ENCODE measurements around the gene NRXN3.

NRXN3 gene

GRCh38 chr14:79369359-79370332 lies 1199.5 kb downstream of the NRXN3 start:
- no peak for TF ChIP-seq CTCF (IDR thresholded peaks at IDR 0.05)
- H3K4me3 ChIP-seq: no peak overlapping the region
- H3K27ac ChIP-seq: no peak overlapping the region
- no peak for DNase-seq (ENCODE audit: low spot score)

GRCh38 chr14:79370969-79371368 lies 1200.8 kb downstream of the NRXN3 start:
- H3K27ac ChIP-seq: no peak overlapping the region
- DNase-seq (ENCODE audit: low spot score): no peak
- no peak overlapping the region for H3K4me3 ChIP-seq
- TF ChIP-seq CTCF (IDR thresholded peaks at IDR 0.05): no peak

GRCh38 chr14:79373451-79373850 lies 1203.3 kb downstream of the NRXN3 start:
- Histone ChIP-seq H3K4me3 (no peak overlapping the region), H3K27ac (no peak overlapping the region)
- no peak for TF ChIP-seq CTCF (IDR thresholded peaks at IDR 0.05)
- DNase-seq (ENCODE audit: low spot score): no peak

- no peak for TF ChIP-seq CTCF (IDR thresholded peaks at IDR 0.05)
- no peak for DNase-seq (ENCODE audit: low spot score)
Observed at GRCh38 chr14:79375356-79375755, 1205.2 kb downstream of the NRXN3 start.

GRCh38 chr14:79376557-79376956 lies 1206.4 kb downstream of the NRXN3 start:
- Histone ChIP-seq H3K4me3 (no peak overlapping the region), H3K27ac (no peak overlapping the region)
- TF ChIP-seq CTCF (IDR thresholded peaks at IDR 0.05): no peak
- no peak for DNase-seq (ENCODE audit: low spot score)

More at GRCh38 chr14:79375356-79375755, 1205.2 kb downstream of the NRXN3 start:
- H3K4me3 ChIP-seq: no peak overlapping the region
- H3K27ac ChIP-seq: no peak overlapping the region

- Histone ChIP-seq H3K27ac (no peak overlapping the region), H3K4me3 (no peak overlapping the region)
- DNase-seq (ENCODE audit: low spot score): no peak
- no peak for TF ChIP-seq CTCF (IDR thresholded peaks at IDR 0.05)
Observed at GRCh38 chr14:79378020-79378419, 1207.8 kb downstream of the NRXN3 start.

- no peak overlapping the region for H3K4me3 ChIP-seq
- DNase-seq (ENCODE audit: low spot score): no peak
- TF ChIP-seq CTCF (IDR thresholded peaks at IDR 0.05): no peak
- no peak overlapping the region for H3K27ac ChIP-seq
Observed at GRCh38 chr14:79379266-79379665, 1209.1 kb downstream of the NRXN3 start.

Measured in coronary artery (tissue), 2 donors.